Activated T-cell treated with anti-CD3 and anti-CD28 coated beads, Interleukin-2, amount 50 U/mL, for 72 hours (primary cell): ENCODE results near the gene ELL. TPM values are rescaled to one million over a fixed set of nuclear protein-coding genes. Genes with fewer than 3 reads are reported as not detected.
A peak's percentile ranks its signal among the peaks of the same experiment; 100 is the strongest.
"Not testable (repeated sequence)": the region's sequence is repeated elsewhere in the genome, so short reads cannot be mapped to it uniquely, and the experiment has no call there.

Experiments used
- ATAC-seq, 2 donors: fragments of 150-1000 bp; cut with Tn5 transposase; replicated peaks in 1 of 2; 2 replicates each; pipeline ENCODE4 v1.10.0; 2021; ENCODE audit warnings: moderate library complexity in 2 of 2, mild to moderate bottlenecking in 1 of 2
- DNase-seq, 2 donors: peaks; one replicate each; pipeline ENCODE4 v3.0.0; 2021 to 2022; ENCODE audit warnings: mixed read lengths in 1 of 2
- H3K27ac Mint-ChIP-seq: one replicate; pipeline ENCODE4 v1.8.0; 2022; ENCODE audit warnings: mild to moderate bottlenecking, moderate library complexity, mixed read lengths
- H3K27me3 Mint-ChIP-seq: one replicate; pipeline ENCODE4 v1.8.0; 2022; ENCODE audit warnings: low read depth, mixed read lengths
- H3K36me3 Mint-ChIP-seq, 2 donors: one replicate each; pipeline ENCODE4 v1.8.0; 2022; ENCODE audit warnings: mixed read lengths in 2 of 2, mild to moderate bottlenecking in 1 of 2; ENCODE audit not compliant: insufficient read depth in 2 of 2
- H3K4me1 Mint-ChIP-seq: one replicate; pipeline ENCODE4 v1.8.0; 2022; ENCODE audit warnings: low read depth, mixed read lengths
- H3K4me3 Mint-ChIP-seq, 2 donors: one replicate each; pipeline ENCODE4 v1.8.0; 2022; ENCODE audit warnings: mild to moderate bottlenecking in 2 of 2, mixed read lengths in 2 of 2, moderate library complexity in 2 of 2
- H3K9me3 Mint-ChIP-seq, 2 donors: one replicate each; pipeline ENCODE4 v1.8.0; 2022; ENCODE audit warnings: mixed read lengths in 2 of 2
- total RNA-seq, 2 donors: library from RNA; stranded (reverse); gene quantifications; one replicate each; pipeline ENCODE4 v1.2.3, GENCODE V29; 2022

ELL gene
- total RNA-seq, 2 donors from 2014 or later = 25.9 to 32.3 TPM

DNA sequence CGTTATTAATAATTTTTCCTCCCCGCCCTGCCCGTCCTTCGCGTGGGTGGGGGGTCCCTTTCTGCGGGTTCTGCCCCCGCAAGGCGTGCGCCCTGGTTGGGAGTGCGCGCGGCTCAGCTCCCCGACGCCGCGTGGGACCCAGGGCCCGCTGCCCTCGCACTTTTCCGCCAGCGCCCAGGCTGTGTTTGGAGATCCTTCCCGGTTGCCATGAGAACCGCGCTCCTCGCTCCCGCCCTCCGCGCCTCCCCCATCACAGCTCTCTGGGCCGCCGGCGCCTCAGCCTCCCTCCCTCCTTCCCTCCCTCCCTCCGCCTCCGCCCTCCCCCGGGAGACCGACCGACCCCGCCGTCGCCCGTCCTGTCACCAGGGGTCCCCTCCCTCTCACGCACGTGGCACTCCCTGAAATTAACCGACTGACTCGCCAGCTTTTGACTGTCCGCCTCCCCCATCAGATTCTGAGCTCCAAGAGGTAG, 105.1 kb downstream of the ELL start:
- Mint-ChIP-seq H3K27ac (no peak overlapping the region), H3K27me3 (peaks cover 42% of the 10 kb centered on the region), H3K9me3 (no peaks in the 10 kb centered on the region), H3K4me3 (peak overlapping the region; percentile 66 to 87), H3K4me1 (peaks cover 67% of the 10 kb centered on the region), H3K36me3 (peaks cover 0 to 3% of the 10 kb centered on the region in 2 donors)
- DNase-seq (peak; percentile 52 to 61), ATAC-seq (peak; percentile 6 to 18)

DNA sequence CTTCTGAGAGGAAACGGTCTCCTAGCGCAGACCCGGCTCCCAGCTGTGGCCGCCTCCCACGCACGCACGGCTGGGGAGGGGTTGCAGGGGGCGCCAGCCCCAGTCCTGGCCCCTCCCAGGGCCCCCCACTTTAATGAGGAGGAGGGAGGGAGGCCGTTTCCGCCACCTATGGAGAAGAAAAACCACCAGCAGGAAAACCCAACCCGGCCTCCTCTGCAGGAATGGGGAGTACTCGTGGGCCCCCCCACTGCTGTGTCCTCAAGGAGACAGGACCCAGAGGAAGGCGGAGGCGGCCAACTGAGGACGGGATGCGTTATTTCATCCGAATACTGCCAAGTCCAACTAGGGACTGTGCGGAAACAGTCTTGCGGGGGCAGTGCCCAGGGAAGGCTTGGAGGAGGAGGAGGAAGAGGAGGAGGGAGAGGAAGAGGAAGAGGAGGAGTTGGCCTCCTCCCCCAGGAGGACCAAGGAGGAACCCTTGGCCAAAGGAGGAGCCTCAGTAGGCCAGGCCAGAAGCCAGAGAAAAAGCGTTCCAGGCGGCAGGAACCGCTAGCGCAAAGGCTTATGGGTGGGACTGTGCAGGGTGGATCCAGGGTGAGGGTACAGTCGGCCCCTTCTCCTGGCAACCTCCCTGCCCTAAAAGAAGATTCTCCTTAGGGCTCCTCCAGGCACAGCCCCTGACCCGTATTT, 106.5 kb downstream of the ELL start:
- H3K4me1 Mint-ChIP-seq = peaks cover 52% of the 10 kb centered on the region
- no peaks in the 10 kb centered on the region for H3K9me3 Mint-ChIP-seq
- ATAC-seq (no peak), DNase-seq (no peak)
- peaks cover 0 to 3% of the 10 kb centered on the region in 2 donors for H3K36me3 Mint-ChIP-seq
- H3K4me3 Mint-ChIP-seq = peak overlapping the region; percentile 75 to 87
- peaks cover 42% of the 10 kb centered on the region for H3K27me3 Mint-ChIP-seq
- no peak overlapping the region for H3K27ac Mint-ChIP-seq

- Mint-ChIP-seq H3K9me3 (no peaks in the 10 kb centered on the region), H3K4me3 (peak overlapping the region; percentile 27 to 48), H3K36me3 (peaks cover 0 to 3% of the 10 kb centered on the region in 2 donors), H3K27ac (no peak overlapping the region), H3K4me1 (peaks cover 48% of the 10 kb centered on the region), H3K27me3 (peaks cover 42% of the 10 kb centered on the region)
- no peak for DNase-seq
- ATAC-seq = no peak
These were observed 107.2 kb downstream of the ELL start for GRCh38 chr19:18414504-18415177.

DNA sequence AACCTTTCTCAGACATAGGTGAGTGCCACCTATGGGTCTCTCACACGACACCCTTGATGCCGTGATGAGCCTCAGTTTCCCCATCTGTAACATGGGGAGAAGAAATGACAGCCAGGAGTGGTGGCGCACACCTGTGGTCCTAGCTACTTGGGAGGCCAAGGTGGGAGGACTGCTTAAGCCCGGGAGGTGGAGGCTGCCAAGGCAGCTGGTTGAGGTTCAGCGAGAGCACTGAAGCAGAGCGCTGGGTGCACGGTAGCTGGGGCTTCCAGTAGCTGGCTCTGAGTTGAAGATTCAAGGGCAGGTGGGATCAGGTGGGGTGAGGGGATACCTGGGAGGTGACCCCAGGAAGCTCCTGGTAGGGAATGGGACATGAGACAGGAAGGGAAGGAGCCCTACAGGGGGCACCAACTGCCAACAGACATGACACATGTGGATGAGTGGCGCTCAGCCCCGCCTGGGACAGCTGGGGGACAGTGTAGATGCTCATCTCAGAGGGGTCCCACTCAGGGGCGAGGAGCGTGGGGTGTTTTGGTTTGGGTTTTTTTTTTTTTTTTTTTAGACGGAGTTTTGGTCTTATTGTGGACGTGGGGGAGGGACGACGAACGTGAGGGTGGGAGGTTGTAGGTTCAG, 109.1 kb downstream of the ELL start:
- no peak overlapping the region for H3K4me3 Mint-ChIP-seq
- H3K4me1 Mint-ChIP-seq = peaks cover 35% of the 10 kb centered on the region
- no peak overlapping the region for H3K27ac Mint-ChIP-seq
- DNase-seq (no peak), ATAC-seq (no peak)
- peaks cover 34% of the 10 kb centered on the region for H3K27me3 Mint-ChIP-seq
- no peaks in the 10 kb centered on the region for H3K36me3 Mint-ChIP-seq
- no peaks in the 10 kb centered on the region for H3K9me3 Mint-ChIP-seq

GRCh38 chr19:18408053-18408476, 113.8 kb downstream of the ELL start:
- H3K9me3 Mint-ChIP-seq = no peaks in the 10 kb centered on the region
- DNase-seq (peak in 1 of 2 donors; percentile 39), ATAC-seq (peak in 1 of 2 donors; percentile 41)

GRCh38 chr19:18406749-18407148, 115.1 kb downstream of the ELL start:
- H3K9me3 Mint-ChIP-seq = no peaks in the 10 kb centered on the region
- no peak for ATAC-seq
- no peaks in the 10 kb centered on the region for H3K4me1 Mint-ChIP-seq
- DNase-seq = no peak
- no peaks in the 10 kb centered on the region for H3K36me3 Mint-ChIP-seq
- no peak overlapping the region for H3K4me3 Mint-ChIP-seq
- H3K27me3 Mint-ChIP-seq = no peaks in the 10 kb centered on the region
- no peak overlapping the region for H3K27ac Mint-ChIP-seq

More at GRCh38 chr19:18408053-18408476, 113.8 kb downstream of the ELL start:
- Mint-ChIP-seq H3K4me1 (no peaks in the 10 kb centered on the region), H3K27ac (no peak overlapping the region), H3K4me3 (no peak overlapping the region), H3K27me3 (peaks cover 8% of the 10 kb centered on the region), H3K36me3 (no peaks in the 10 kb centered on the region)

- not testable (repeated sequence) for DNase-seq, H3K4me1 Mint-ChIP-seq, H3K9me3 Mint-ChIP-seq, H3K27ac Mint-ChIP-seq, H3K36me3 Mint-ChIP-seq, ATAC-seq, H3K4me3 Mint-ChIP-seq, H3K27me3 Mint-ChIP-seq
These were observed 116.1 kb downstream of the ELL start for GRCh38 chr19:18405754-18406153.

GRCh38 chr19:18402455-18403248, 119.2 kb downstream of the ELL start:
- H3K36me3 Mint-ChIP-seq, H3K9me3 Mint-ChIP-seq, H3K4me3 Mint-ChIP-seq, H3K4me1 Mint-ChIP-seq, ATAC-seq, H3K27me3 Mint-ChIP-seq, DNase-seq, H3K27ac Mint-ChIP-seq: not testable (repeated sequence)

- Mint-ChIP-seq H3K4me1 (no peaks in the 10 kb centered on the region), H3K9me3 (no peaks in the 10 kb centered on the region), H3K27ac (no peak overlapping the region), H3K27me3 (peaks cover 11% of the 10 kb centered on the region), H3K36me3 (no peaks in the 10 kb centered on the region), H3K4me3 (no peak overlapping the region)
- no peak for ATAC-seq
- no peak for DNase-seq
These were observed 120.2 kb downstream of the ELL start for GRCh38 chr19:18401580-18402112.

GRCh38 chr19:18399008-18399407, 122.9 kb downstream of the ELL start:
- H3K4me1 Mint-ChIP-seq = no peaks in the 10 kb centered on the region
- no peak overlapping the region for H3K27ac Mint-ChIP-seq
- no peaks in the 10 kb centered on the region for H3K9me3 Mint-ChIP-seq

GRCh38 chr19:18397242-18398202, 124.3 kb downstream of the ELL start, which contains the start of gene LRRC25:
Gene LRRC25, minus strand, starts transcription at chr19:18397622. Its CDS starts 659 bp downstream, at chr19:18396963.
- H3K36me3 Mint-ChIP-seq = no peaks in the 10 kb centered on the region
- H3K27ac Mint-ChIP-seq = no peak within 1 kb of the TSS
- no peaks in the 10 kb centered on the region for H3K9me3 Mint-ChIP-seq
- H3K27me3 Mint-ChIP-seq = peaks cover 17% of the 10 kb centered on the region
- H3K4me3 Mint-ChIP-seq = no peak within 1 kb of the TSS
- no peaks in the 10 kb centered on the region for H3K4me1 Mint-ChIP-seq
- DNase-seq (no peak), ATAC-seq (peak in 1 of 2 donors; percentile 30)

More at GRCh38 chr19:18399008-18399407, 122.9 kb downstream of the ELL start:
- ATAC-seq (no peak), DNase-seq (no peak)
- H3K4me3 Mint-ChIP-seq = no peak overlapping the region
- peaks cover 17% of the 10 kb centered on the region for H3K27me3 Mint-ChIP-seq
- no peaks in the 10 kb centered on the region for H3K36me3 Mint-ChIP-seq
